ENCODE measurements around the gene ZNF217.

DNA sequence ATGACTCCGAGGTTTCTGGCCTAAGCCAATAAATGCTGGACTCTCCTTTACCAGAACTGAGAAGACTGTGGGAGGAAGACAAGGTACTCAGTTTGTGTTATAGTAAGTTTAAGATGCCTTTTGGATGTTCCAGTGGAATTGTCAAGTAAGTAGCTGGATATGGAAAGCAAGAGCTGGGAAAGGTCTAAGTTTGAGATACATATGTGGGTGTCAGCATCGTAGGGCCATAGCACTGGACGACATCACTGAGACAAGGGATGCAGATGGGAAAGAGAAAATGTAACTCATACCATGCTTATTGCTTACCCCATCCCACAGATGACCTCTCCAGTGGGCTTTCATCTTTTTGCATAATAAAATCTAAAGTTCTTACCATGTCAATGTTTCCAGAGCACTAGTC, 45.5 kb upstream of the ZNF217 start:
- TF ChIP-seq CTCF (IDR thresholded peaks at IDR 0.05; ENCODE audit: insufficient read depth, low read length) (no peak), POLR2AphosphoS5 (IDR thresholded peaks at IDR 0.05; ENCODE audit: low read depth) (no peak), SPI1 (IDR thresholded peaks at IDR 0.05; ENCODE audit: borderline replicate concordance, low read depth) (no peak)
